Measurements from ENCODE around the gene SPDYE2B. TPM values are rescaled to one million over a fixed set of nuclear protein-coding genes. Genes with fewer than 3 reads are reported as not detected.

Gene SPDYE2B, protein sequence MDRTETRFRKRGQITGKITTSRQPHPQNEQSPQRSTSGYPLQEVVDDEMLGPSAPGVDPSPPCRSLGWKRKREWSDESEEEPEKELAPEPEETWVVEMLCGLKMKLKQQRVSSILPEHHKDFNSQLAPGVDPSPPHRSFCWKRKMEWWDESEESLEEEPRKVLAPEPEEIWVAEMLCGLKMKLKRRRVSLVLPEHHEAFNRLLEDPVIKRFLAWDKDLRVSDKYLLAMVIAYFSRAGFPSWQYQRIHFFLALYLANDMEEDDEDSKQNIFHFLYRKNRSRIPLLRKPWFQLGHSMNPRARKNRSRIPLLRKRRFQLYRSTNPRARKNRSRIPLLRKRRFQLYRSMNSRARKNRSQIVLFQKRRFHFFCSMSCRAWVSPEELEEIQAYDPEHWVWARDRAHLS
- total RNA-seq, result not detected in 2 replicates

DNA sequence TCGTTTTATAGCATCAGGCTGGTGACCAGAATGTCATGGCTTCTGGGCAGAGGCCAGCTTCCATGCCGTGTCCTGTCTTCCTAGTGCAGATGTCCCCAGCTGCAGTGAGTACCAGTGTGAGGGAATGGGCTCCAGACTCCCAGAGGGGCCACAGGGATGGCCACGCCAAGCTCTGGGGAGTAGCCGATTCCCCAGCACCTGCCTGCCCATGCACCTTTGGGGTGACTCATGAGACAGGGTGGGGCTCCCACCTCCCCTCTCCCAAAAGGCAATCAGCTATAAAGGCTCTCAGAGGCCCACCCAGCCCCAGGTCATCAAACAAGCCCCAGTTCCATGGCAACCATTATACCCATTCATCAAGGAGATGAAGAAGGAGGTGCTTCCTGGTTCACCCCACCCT is at the start of gene SPDYE2B:
Gene SPDYE2B, plus strand, starts transcription at position 396 of the 400 bp plus-strand sequence. CDS start 2,030 bp downstream, outside the sequence.

DNA sequence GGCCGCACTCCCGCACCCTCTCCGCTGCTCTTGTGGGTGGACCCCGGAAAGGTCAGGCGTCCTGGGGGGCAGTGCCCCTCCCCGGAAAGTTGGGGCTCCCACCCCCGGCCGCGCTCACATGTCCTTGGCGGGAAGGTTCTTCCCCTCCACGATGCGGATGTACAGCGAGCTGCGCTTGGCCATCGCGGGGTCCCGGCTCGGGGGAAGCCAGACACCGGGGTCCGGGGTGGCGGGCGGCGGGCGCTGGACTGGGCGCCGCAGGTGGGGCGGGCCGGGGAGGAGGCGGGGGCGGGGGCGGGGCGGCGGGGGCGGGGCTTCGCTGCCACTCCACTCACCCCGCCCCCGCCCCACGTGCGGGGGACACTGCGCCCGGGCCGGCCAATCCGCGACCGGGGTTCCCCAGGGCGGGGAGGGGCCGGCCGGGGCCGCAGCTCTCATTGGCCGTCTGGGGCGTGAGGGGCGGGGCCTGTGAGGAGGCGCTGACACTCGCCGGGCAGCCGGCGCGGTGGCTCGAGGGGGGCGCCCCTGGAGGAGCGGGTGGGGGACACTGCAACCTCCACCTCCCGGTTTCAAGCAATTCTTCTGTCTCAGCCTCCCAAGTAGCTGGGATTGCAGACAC is 33.5 kb upstream of the SPDYE2B start, which contains the start of gene RASA4:
Gene RASA4, minus strand, starts transcription at position 250 of the 619 bp plus-strand sequence. Its CDS starts 67 bp downstream, at position 183.

DNA sequence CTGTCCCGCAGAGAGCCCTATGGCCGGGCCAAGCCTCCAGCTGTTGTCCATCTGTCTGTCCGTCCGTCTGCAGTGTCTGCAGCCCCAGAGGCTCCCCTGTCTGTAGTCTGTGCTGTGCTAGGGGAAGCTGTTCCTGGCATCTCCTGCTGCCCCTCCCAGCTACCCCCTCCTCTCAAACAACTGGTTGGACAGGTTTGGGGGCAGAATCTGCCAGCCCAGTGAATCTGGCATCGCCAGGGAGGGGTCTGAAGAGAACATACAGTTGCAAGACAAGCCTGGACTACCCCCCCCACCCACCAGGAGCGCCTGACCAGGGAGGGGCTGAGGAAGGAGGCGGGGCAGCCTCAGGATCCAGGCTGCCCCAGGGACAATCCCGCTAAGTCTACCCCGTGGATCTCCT is 7.4 kb upstream of the SPDYE2B start, which contains the start of gene UPK3BL1:
Gene UPK3BL1, minus strand, starts transcription at position 101 of the 400 bp plus-strand sequence. Its CDS starts 50 bp downstream, at position 51.

DNA sequence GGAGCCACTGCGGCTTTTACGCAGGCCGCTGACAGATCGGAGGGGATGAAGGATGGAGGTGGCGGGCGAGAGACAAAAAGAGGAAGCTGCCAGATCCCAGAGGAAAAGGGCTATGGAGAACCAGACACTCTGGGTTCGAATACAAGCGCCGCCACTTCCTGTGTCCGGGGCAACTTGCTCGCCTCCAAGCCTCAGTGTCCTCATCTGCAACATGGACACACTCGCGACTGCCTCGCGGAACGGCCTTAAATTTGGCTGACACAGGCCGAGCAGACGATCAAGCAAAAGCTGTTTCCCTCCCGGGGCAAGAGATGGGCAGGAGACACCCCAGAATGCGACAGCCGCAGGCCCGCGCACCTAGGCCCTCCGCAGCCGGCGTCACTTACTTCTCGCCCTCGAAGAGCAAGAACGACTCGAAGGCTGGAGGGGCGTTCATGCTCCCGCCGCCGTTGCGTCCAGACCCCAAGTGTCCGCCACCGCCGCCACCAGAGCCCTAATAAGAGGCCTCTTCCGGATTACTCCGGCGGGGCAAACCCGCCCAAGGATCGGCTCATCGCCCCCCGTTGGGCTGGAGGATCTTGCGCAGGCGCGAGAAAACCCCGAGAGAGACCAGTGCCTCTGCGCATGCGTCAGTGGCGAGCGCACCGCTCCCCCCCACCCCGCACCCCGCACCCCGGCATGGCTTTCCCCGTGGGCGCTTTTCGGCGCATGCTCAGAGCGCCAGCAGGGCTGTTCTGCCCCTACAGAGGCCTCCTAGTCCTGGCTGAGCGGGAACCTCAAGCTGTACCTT is 21.2 kb downstream of the SPDYE2B start, which contains the start of gene POLR2J2:
Gene POLR2J2, minus strand, starts transcription at position 498 of the 790 bp plus-strand sequence. Its CDS starts 62 bp downstream, at position 436.

Other genes with a start within 250 kb of the SPDYE2B start
- 60.5 and 76.4 TPM in 2 replicates for gene ORAI2, start 216.7 kb upstream of the SPDYE2B start, total RNA-seq
- 10.3 and 42.7 TPM in 2 replicates for gene ALKBH4, start 185.5 kb upstream of the SPDYE2B start, total RNA-seq
- gene LRWD1, start 185.3 kb upstream of the SPDYE2B start, total RNA-seq, result 12.4 and 20.9 TPM in 2 replicates
- 10.3 and 14.4 TPM in 2 replicates for gene POLR2J, start 171.4 kb upstream of the SPDYE2B start, total RNA-seq
- gene RASA4B, start 132.5 kb upstream of the SPDYE2B start, total RNA-seq, result 3.2 and 5.8 TPM in 2 replicates
- gene UPK3BL2, start 106.6 kb upstream of the SPDYE2B start, total RNA-seq, result not detected in 2 replicates
- not detected in 2 replicates for gene SPDYE2, start 99.1 kb upstream of the SPDYE2B start, total RNA-seq
- 3.2 and 10.3 TPM in 2 replicates for gene POLR2J3, start 77.7 kb upstream of the SPDYE2B start, total RNA-seq
- 2.6 and 3.9 TPM in 2 replicates for gene RASA4, start 33.6 kb upstream of the SPDYE2B start, total RNA-seq
- gene UPK3BL1, start 7.5 kb upstream of the SPDYE2B start, total RNA-seq, result 31.4 and 35.5 TPM in 2 replicates
- not detected in 2 replicates for gene POLR2J2, start 21.3 kb downstream of the SPDYE2B start, total RNA-seq
- 3.5 and 8.1 TPM in 2 replicates for gene FAM185A, start 98.7 kb downstream of the SPDYE2B start, total RNA-seq